NT2/D1 (cell line): ENCODE results near the gene KLC1.

Experiments
- SUZ12 ChIP-seq: IDR thresholded peaks from 2 replicates; pipeline ENCODE4 v1.6.1; 2011; ENCODE audit not compliant: insufficient read length, insufficient read depth; ENCODE audit errors: extremely low read depth
- YY1 ChIP-seq: IDR thresholded peaks from 2 replicates; pipeline ENCODE4 v1.6.1; 2011; ENCODE audit not compliant: insufficient read length, insufficient read depth
- ZNF274 ChIP-seq: IDR thresholded peaks from 2 replicates; pipeline ENCODE4 v1.6.1; 2011; ENCODE audit warnings: mild to moderate bottlenecking, low read depth, low read length

GRCh38 chr14:103697603-103698379 lies 68.8 kb downstream of the KLC1 start:
- TF ChIP-seq SUZ12: no peak
- TF ChIP-seq YY1: no peak
- TF ChIP-seq ZNF274: no peak
